DOHH2 (cell line): ENCODE results near the gene PPFIBP2.

Experiments
- H3F3A ChIP-seq: fragments of 200-600 bp; sonication (generic), shearing (Covaris generic); 2 replicates; pipeline ENCODE4 v1.6.0; 2016; ENCODE audit warnings: antibody characterized with exemption, mild to moderate bottlenecking; ENCODE audit not compliant: control insufficient read depth, insufficient read depth
- H3K27ac ChIP-seq: fragments of 200-600 bp; sonication (generic); 2 replicates; pipeline ENCODE4 v1.5.1; 2014; ENCODE audit warnings: low read depth, mild to moderate bottlenecking, low read length, moderate library complexity
- H3K27me3 ChIP-seq: fragments of 200-600 bp; sonication (generic); 2 replicates; pipeline ENCODE4 v1.6.1; 2014; ENCODE audit warnings: mild to moderate bottlenecking, low read length, mixed read lengths; ENCODE audit not compliant: control insufficient read depth
- H3K36me3 ChIP-seq: fragments of 200-600 bp; sonication (generic); 2 replicates; pipeline ENCODE4 v1.6.1; 2014; ENCODE audit warnings: mild to moderate bottlenecking, low read length, moderate library complexity, mixed read lengths; ENCODE audit not compliant: control insufficient read depth
- H3K4me1 ChIP-seq: fragments of 200-600 bp; sonication (generic); 2 replicates; pipeline ENCODE4 v1.6.1; 2014; ENCODE audit warnings: mild to moderate bottlenecking, low read length, mixed read lengths; ENCODE audit not compliant: control insufficient read depth
- H3K4me2 ChIP-seq: fragments of 200-600 bp; sonication (generic); 2 replicates; pipeline ENCODE4 v1.6.0; 2014; ENCODE audit warnings: mild to moderate bottlenecking, low read length, moderate library complexity
- H3K4me3 ChIP-seq: fragments of 200-600 bp; sonication (generic); 2 replicates; pipeline ENCODE4 v1.5.1; 2014; ENCODE audit warnings: mild to moderate bottlenecking, low read length, mixed read lengths
- H3K79me2 ChIP-seq: fragments of 200-600 bp; sonication (generic); 2 replicates; pipeline ENCODE4 v1.6.1; 2014; ENCODE audit warnings: mild to moderate bottlenecking, low read length, mixed read lengths; ENCODE audit not compliant: control insufficient read depth
- H3K9me2 ChIP-seq: fragments of 200-600 bp; sonication (generic); replicated peaks from 2 replicates; pipeline ENCODE4 v1.6.1; 2014; ENCODE audit warnings: mild to moderate bottlenecking, low read length, mixed read lengths; ENCODE audit not compliant: control insufficient read depth
- H3K9me3 ChIP-seq: fragments of 200-600 bp; sonication (generic); 2 replicates; pipeline ENCODE4 v1.6.1; 2014; ENCODE audit warnings: antibody characterized with exemption, low read length, mixed read lengths; ENCODE audit not compliant: control insufficient read depth, insufficient read depth
- H4K20me1 ChIP-seq: fragments of 200-600 bp; sonication (generic); 2 replicates; pipeline ENCODE4 v1.6.0; 2014; ENCODE audit warnings: low read depth, mild to moderate bottlenecking, antibody characterized with exemption, low read length, moderate library complexity; ENCODE audit not compliant: control insufficient read depth, insufficient read depth
- CTCF ChIP-seq: fragments of 200-600 bp; sonication (generic); IDR thresholded peaks from one replicate; pipeline ENCODE4 v1.5.1; 2014; ENCODE audit warnings: antibody characterized with exemption, mild to moderate bottlenecking, low read depth, low read length; ENCODE audit not compliant: poor library complexity, severe bottlenecking
- EZH2phosphoT487 ChIP-seq: fragments of 200-600 bp; sonication (generic); IDR thresholded peaks from 2 replicates; pipeline ENCODE4 v1.6.1; 2017; ENCODE audit warnings: borderline replicate concordance, mild to moderate bottlenecking, antibody characterized with exemption, low read length, moderate library complexity, mixed read lengths

PPFIBP2 gene

DNA sequence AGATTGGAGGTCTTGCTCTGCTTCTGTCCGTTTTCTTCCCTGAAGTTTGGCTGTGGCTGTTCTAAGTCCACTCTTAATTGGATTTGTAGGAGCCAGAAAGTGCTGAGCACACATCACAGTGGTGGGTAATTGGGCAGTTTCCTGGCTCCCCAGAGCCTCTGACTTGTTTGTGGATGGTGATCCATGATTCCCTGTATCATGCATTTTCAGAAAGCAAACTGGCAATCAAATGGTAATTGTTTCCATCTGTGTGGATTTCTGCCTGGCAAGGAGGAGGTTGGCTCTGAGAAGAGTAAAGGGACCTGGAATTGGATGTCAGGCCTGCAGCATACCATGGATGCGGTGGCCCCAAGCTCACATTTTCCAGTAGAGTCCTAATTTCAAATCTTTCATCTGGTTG, 49.5 kb downstream of the PPFIBP2 start:
- H3K4me3 ChIP-seq: no peak overlapping the region
- H3K79me2 ChIP-seq: no peaks in the 10 kb centered on the region
- no peaks in the 10 kb centered on the region for H3K9me3 ChIP-seq
- no peaks in the 10 kb centered on the region; the same call in 1 of the 2 replicates for H3K36me3 ChIP-seq
- no peaks in the 10 kb centered on the region for H4K20me1 ChIP-seq
- no peaks in the 10 kb centered on the region for H3K9me2 ChIP-seq
- H3K27me3 ChIP-seq: no peaks in the 10 kb centered on the region
- no peaks in the 10 kb centered on the region for H3K4me1 ChIP-seq
- H3K4me2 ChIP-seq: no peak overlapping the region
- no peaks in the 10 kb centered on the region for H3F3A ChIP-seq
- TF ChIP-seq CTCF (no peak), EZH2phosphoT487 (no peak)
- no peak overlapping the region for H3K27ac ChIP-seq

- no peaks in the 10 kb centered on the region for H3K27me3 ChIP-seq
- no peaks in the 10 kb centered on the region; the same call in 1 of the 2 replicates for H3K36me3 ChIP-seq
- no peaks in the 10 kb centered on the region for H4K20me1 ChIP-seq
- TF ChIP-seq EZH2phosphoT487 (no peak), CTCF (no peak)
- H3K9me2 ChIP-seq: no peaks in the 10 kb centered on the region
- H3K9me3 ChIP-seq: no peaks in the 10 kb centered on the region
- no peaks in the 10 kb centered on the region for H3K4me1 ChIP-seq
- no peak overlapping the region for H3K27ac ChIP-seq
- no peak overlapping the region for H3K4me3 ChIP-seq
- no peaks in the 10 kb centered on the region for H3K79me2 ChIP-seq
- no peaks in the 10 kb centered on the region for H3F3A ChIP-seq
- H3K4me2 ChIP-seq: no peak overlapping the region
Measured at GRCh38 chr11:7564803-7565202, 51.0 kb downstream of the PPFIBP2 start.

DNA sequence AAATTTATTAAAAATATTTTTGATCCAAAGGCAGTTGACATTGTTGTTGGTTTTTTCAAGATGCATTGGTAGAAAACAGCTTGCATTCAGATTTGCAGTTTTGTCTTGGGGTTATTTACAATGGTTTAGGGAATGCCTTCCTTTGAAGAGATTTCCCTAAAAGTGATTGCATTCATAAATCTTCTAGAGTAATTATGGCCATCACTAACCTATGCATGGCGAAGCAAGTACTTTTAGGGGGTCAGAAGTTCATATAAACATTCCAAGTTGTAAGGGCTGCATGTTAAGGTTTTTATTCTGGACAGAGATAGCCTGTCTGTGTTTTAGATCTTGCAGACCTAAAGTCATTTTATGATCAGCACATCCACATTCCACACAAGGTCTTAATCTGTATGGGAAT, 53.5 kb downstream of the PPFIBP2 start:
- no peaks in the 10 kb centered on the region for H3K9me2 ChIP-seq
- H3K4me2 ChIP-seq: no peak overlapping the region
- H4K20me1 ChIP-seq: no peaks in the 10 kb centered on the region; the same call in 1 of the 2 replicates
- no peaks in the 10 kb centered on the region for H3K27me3 ChIP-seq
- no peaks in the 10 kb centered on the region for H3K4me1 ChIP-seq
- H3F3A ChIP-seq: no peaks in the 10 kb centered on the region
- no peaks in the 10 kb centered on the region for H3K9me3 ChIP-seq
- no peaks in the 10 kb centered on the region for H3K79me2 ChIP-seq
- no peak overlapping the region for H3K4me3 ChIP-seq
- H3K36me3 ChIP-seq: no peaks in the 10 kb centered on the region; the same call in 1 of the 2 replicates
- TF ChIP-seq EZH2phosphoT487: no peak
- no peak for TF ChIP-seq CTCF
- no peak overlapping the region for H3K27ac ChIP-seq
